Hepatocyte (in vitro differentiated cells): Measurements from ENCODE around the gene KRTAP6-3. TPM values are rescaled to one million over a fixed set of nuclear protein-coding genes. Genes with fewer than 3 reads are reported as not detected.

Source experiments
- DNase-seq: peaks from one replicate; pipeline ENCODE4 v3.0.0-alpha.2; 2016; ENCODE audit warnings: low spot score
- H2AFZ ChIP-seq: fragments of 200-600 bp; sonication (generic); 2 replicates; pipeline ENCODE4 v1.6.0; 2016; ENCODE audit warnings: antibody characterized with exemption, mild to moderate bottlenecking
- H3K27ac ChIP-seq: fragments of 200-600 bp; sonication (generic); 2 replicates; pipeline ENCODE4 v1.5.1; 2016; ENCODE audit warnings: mild to moderate bottlenecking
- H3K27me3 ChIP-seq: fragments of 200-600 bp; sonication (generic); 2 replicates; pipeline ENCODE4 v1.6.1; 2016
- H3K36me3 ChIP-seq: fragments of 200-600 bp; sonication (generic); replicated peaks from 2 replicates; pipeline ENCODE4 v1.5.1; 2016; ENCODE audit warnings: low read depth; ENCODE audit not compliant: insufficient read depth
- H3K4me1 ChIP-seq: fragments of 200-600 bp; sonication (generic); 2 replicates; pipeline ENCODE4 v1.5.1; 2016; ENCODE audit warnings: mild to moderate bottlenecking, moderate library complexity; ENCODE audit not compliant: insufficient read depth
- H3K4me2 ChIP-seq: fragments of 200-600 bp; sonication (generic); 2 replicates; pipeline ENCODE4 v1.6.0; 2016
- H3K4me3 ChIP-seq: fragments of 200-600 bp; sonication (generic); 2 replicates; pipeline ENCODE4 v1.5.1; 2016; ENCODE audit warnings: mild to moderate bottlenecking
- H3K79me2 ChIP-seq: fragments of 200-600 bp; sonication (generic); 2 replicates; pipeline ENCODE4 v1.6.0; 2017; ENCODE audit warnings: mild to moderate bottlenecking
- H3K9me2 ChIP-seq: fragments of 200-600 bp; sonication (generic); replicated peaks from 2 replicates; pipeline ENCODE4 v1.6.0; 2017; ENCODE audit warnings: mild to moderate bottlenecking; ENCODE audit not compliant: insufficient read depth
- H3K9me3 ChIP-seq: fragments of 200-600 bp; sonication (generic); 2 replicates; pipeline ENCODE4 v1.5.1; 2016; ENCODE audit warnings: low read depth, mild to moderate bottlenecking
- H4K20me1 ChIP-seq: fragments of 200-600 bp; sonication (generic); 2 replicates; pipeline ENCODE4 v1.6.0; 2016; ENCODE audit warnings: mild to moderate bottlenecking; ENCODE audit not compliant: insufficient read depth, poor library complexity, severe bottlenecking
- EZH2 ChIP-seq: fragments of 200-600 bp; sonication (generic); IDR thresholded peaks from 2 replicates; pipeline ENCODE4 v1.6.1; 2016; ENCODE audit warnings: antibody characterized with exemption, mild to moderate bottlenecking, borderline replicate concordance
- EZH2phosphoT487 ChIP-seq: fragments of 200-600 bp; sonication (generic); IDR thresholded peaks from one replicate; pipeline ENCODE4 v1.6.1; 2018; ENCODE audit warnings: antibody characterized with exemption, mild to moderate bottlenecking, low read depth, moderate library complexity; ENCODE audit not compliant: unreplicated experiment, severe bottlenecking
- WGBS: methylation state at CpG from one replicate; pipeline ENCODE4 v1.1.6; 2016; ENCODE audit warnings: low lambda C conversion rate; ENCODE audit errors: missing lambda C conversion rate; 5-methylcytosine and 5-hydroxymethylcytosine counted together
- polyA plus RNA-seq: library from polyadenylated mRNA; unstranded; fragments of >200 nt; fragmentation: Nextera tagmentation; extraction: Ambion mirVana; gene quantifications from 2 replicates; pipeline ENCODE4 v1.2.1, GENCODE V29; 2016
- total RNA-seq: library from RNA; depleted of rRNA; stranded (reverse); fragments of >200 nt; gene quantifications from 2 replicates; pipeline ENCODE4 v1.2.3, GENCODE V29; 2014
- TF ChIP-seq, protein P1 (sequence below): fragments of 200-600 bp; sonication (generic); IDR thresholded peaks from 2 replicates; pipeline ENCODE4 v1.5.1; 2016; ENCODE audit warnings: antibody characterized with exemption, mild to moderate bottlenecking; ENCODE audit not compliant: poor library complexity

Gene KRTAP6-3
- total and polyA plus RNA-seq, 2 experiments from 2014 or later, result not detected

DNA sequence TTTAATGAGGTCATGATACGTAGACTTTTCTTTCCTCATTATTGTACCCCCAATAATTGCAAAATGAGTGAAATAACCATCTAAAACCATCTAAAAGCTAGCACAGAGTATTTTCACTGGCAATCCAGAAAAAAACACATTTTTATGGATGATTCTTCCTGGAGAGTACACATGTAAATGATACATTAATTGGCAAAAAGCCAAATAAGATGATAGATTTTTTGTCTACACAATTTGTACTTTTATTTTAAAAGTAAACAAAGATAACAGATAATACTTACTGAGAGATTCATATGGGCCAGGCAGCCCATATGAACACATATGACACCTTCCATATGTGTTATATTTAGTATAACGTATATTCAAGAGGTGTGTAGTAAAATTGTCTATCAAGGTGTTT lies 28.6 kb upstream of the KRTAP6-3 start:
- no peaks in the 10 kb centered on the region for H3K9me3 ChIP-seq
- no peak overlapping the region for H3K4me2 ChIP-seq
- 81% methylated on average over 2 of the region's 2 CpGs for WGBS
- H3K79me2 ChIP-seq, result no peaks in the 10 kb centered on the region
- no peaks in the 10 kb centered on the region for H3K9me2 ChIP-seq
- H3K27ac ChIP-seq, result no peak overlapping the region
- DNase-seq, result no peak
- no peak overlapping the region for H2AFZ ChIP-seq
- no peak overlapping the region for H3K4me3 ChIP-seq
- no peaks in the 10 kb centered on the region for H4K20me1 ChIP-seq
- TF ChIP-seq, protein P1, sequence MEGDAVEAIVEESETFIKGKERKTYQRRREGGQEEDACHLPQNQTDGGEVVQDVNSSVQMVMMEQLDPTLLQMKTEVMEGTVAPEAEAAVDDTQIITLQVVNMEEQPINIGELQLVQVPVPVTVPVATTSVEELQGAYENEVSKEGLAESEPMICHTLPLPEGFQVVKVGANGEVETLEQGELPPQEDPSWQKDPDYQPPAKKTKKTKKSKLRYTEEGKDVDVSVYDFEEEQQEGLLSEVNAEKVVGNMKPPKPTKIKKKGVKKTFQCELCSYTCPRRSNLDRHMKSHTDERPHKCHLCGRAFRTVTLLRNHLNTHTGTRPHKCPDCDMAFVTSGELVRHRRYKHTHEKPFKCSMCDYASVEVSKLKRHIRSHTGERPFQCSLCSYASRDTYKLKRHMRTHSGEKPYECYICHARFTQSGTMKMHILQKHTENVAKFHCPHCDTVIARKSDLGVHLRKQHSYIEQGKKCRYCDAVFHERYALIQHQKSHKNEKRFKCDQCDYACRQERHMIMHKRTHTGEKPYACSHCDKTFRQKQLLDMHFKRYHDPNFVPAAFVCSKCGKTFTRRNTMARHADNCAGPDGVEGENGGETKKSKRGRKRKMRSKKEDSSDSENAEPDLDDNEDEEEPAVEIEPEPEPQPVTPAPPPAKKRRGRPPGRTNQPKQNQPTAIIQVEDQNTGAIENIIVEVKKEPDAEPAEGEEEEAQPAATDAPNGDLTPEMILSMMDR, result no peak
- TF ChIP-seq EZH2phosphoT487 (no peak), EZH2 (no peak)
- no peaks in the 10 kb centered on the region for H3K36me3 ChIP-seq
- no peaks in the 10 kb centered on the region for H3K4me1 ChIP-seq
- no peaks in the 10 kb centered on the region for H3K27me3 ChIP-seq

DNA sequence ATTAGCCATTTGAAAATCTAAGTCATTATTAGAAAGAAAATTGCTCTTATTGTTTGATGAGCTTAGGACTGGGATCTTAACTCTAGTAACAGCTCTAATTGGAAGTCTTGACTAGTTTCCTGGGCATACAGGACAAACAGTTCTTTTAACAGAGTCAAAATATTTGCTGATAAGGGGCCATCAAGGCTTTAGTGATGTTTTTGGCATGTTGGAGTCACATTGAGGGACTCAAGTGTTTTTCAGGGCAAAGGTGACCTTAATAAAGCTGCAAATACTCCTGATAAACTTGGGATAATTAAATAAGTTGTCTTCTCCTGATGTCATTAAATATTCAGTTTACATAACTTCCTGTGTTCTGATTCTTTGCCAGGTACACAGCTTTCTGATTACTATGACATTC lies 24.6 kb upstream of the KRTAP6-3 start:
- Histone ChIP-seq H3K4me1 (no peaks in the 10 kb centered on the region), H2AFZ (no peak overlapping the region), H4K20me1 (no peaks in the 10 kb centered on the region), H3K27ac (no peak overlapping the region), H3K27me3 (no peaks in the 10 kb centered on the region), H3K36me3 (no peaks in the 10 kb centered on the region), H3K4me3 (no peak overlapping the region), H3K9me2 (no peaks in the 10 kb centered on the region), H3K4me2 (no peak overlapping the region), H3K9me3 (no peaks in the 10 kb centered on the region), H3K79me2 (no peaks in the 10 kb centered on the region)
- no peak for TF ChIP-seq EZH2phosphoT487
- no peak for TF ChIP-seq EZH2
- TF ChIP-seq, protein P1, result no peak
- no peak for DNase-seq

- Histone ChIP-seq H3K36me3 (no peaks in the 10 kb centered on the region), H3K4me3 (no peak overlapping the region), H3K9me2 (no peaks in the 10 kb centered on the region), H3K27me3 (no peaks in the 10 kb centered on the region), H3K79me2 (no peaks in the 10 kb centered on the region), H3K4me2 (no peak overlapping the region), H4K20me1 (no peaks in the 10 kb centered on the region), H3K9me3 (no peaks in the 10 kb centered on the region), H2AFZ (no peak overlapping the region), H3K27ac (no peak overlapping the region), H3K4me1 (no peaks in the 10 kb centered on the region)
- TF ChIP-seq EZH2, result no peak
- TF ChIP-seq, protein P1, result no peak
- TF ChIP-seq EZH2phosphoT487, result no peak
- no peak for DNase-seq
Measured at GRCh38 chr21:30577766-30578165, 14.5 kb upstream of the KRTAP6-3 start.

DNA sequence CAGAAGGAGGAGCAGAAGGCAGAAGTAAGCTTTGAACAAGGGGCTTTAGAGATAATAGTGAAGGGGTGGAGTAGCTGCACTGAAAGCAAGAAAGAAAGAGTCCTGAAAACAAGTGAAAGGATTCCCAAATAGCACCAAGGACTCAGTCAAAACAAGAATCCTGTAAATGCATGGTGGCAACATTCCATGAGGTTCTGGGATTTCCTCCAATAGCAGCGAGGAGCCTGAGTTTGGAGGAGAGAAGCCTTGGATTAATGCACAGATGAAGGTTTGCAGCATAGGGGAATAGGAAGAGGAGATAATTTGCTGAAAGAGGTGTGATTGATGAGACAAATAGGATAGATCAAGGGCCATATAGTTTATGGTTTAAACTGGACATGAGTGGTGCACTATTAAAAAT lies 12.9 kb upstream of the KRTAP6-3 start:
- H3K4me3 ChIP-seq, result no peak overlapping the region
- H2AFZ ChIP-seq, result no peak overlapping the region
- no peaks in the 10 kb centered on the region for H3K9me3 ChIP-seq
- H3K4me2 ChIP-seq, result no peak overlapping the region
- H4K20me1 ChIP-seq, result no peaks in the 10 kb centered on the region
- no peak for TF ChIP-seq EZH2
- TF ChIP-seq EZH2phosphoT487, result no peak
- TF ChIP-seq, protein P1, result no peak
- no peaks in the 10 kb centered on the region for H3K9me2 ChIP-seq
- WGBS, result 80% methylated on average over 1 of the region's 1 CpG
- H3K27me3 ChIP-seq, result no peaks in the 10 kb centered on the region
- no peaks in the 10 kb centered on the region for H3K79me2 ChIP-seq
- H3K36me3 ChIP-seq, result no peaks in the 10 kb centered on the region
- no peaks in the 10 kb centered on the region for H3K4me1 ChIP-seq
- DNase-seq, result no peak
- no peak overlapping the region for H3K27ac ChIP-seq
